ENCODE measurements around the gene DGKH.

DGKH gene

GRCh38 chr13:42107421-42107820 lies 59.0 kb downstream of the DGKH start:
- Histone ChIP-seq H3K27ac (ENCODE audit: low read depth, low read length) (no peak overlapping the region), H3K4me3 (ENCODE audit: low read depth in 1 of 2, low read length in 2 of 2) (no peak overlapping the region), H3K36me3 (ENCODE audit: control insufficient read depth in 1 of 2, insufficient read depth in 2 of 2, low read length in 2 of 2) (no peaks in the 10 kb centered on the region), H3K9me3 (ENCODE audit: control insufficient read depth in 1 of 2, low read length in 2 of 2) (no peaks in the 10 kb centered on the region), H3K4me1 (ENCODE audit: control insufficient read depth in 1 of 2, insufficient read depth in 2 of 2, low read length in 2 of 2) (peaks cover 0 to 3% of the 10 kb centered on the region in 2 donors), H3K9ac (ENCODE audit: low read depth in 1 of 2, low read length in 2 of 2) (no peak overlapping the region), H3K27me3 (ENCODE audit: control insufficient read depth in 1 of 2, insufficient read depth in 2 of 2, low read length in 2 of 2) (no peaks in the 10 kb centered on the region)

DNA sequence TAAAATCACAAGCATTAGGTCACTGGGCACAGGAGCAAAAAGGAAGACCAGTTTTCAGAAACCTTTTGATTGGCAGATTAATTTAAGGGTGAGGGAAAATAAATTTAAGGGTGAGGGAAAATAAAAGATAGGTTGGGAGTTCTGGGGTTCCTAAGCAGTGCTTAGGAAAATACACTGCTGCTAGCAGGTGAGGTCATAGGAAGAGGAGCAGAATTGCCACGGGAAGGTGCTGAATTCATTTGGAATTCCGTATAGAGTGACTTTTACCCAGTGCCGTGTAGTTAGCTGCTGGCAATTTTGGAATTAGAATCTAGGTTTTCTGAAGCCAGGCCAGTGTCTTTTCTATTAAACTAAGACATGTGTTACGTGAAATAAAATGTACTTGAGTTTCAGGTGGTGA lies 59.8 kb downstream of the DGKH start:
- no peaks in the 10 kb centered on the region for H3K27me3 ChIP-seq (ENCODE audit: control insufficient read depth in 1 of 2, insufficient read depth in 2 of 2, low read length in 2 of 2)
- no peaks in the 10 kb centered on the region for H3K9me3 ChIP-seq (ENCODE audit: control insufficient read depth in 1 of 2, low read length in 2 of 2)
- H3K36me3 ChIP-seq (ENCODE audit: control insufficient read depth in 1 of 2, insufficient read depth in 2 of 2, low read length in 2 of 2): no peaks in the 10 kb centered on the region
- peaks cover 0 to 3% of the 10 kb centered on the region in 2 donors for H3K4me1 ChIP-seq (ENCODE audit: control insufficient read depth in 1 of 2, insufficient read depth in 2 of 2, low read length in 2 of 2)
- no peak overlapping the region for H3K9ac ChIP-seq (ENCODE audit: low read depth in 1 of 2, low read length in 2 of 2)
- no peak overlapping the region for H3K27ac ChIP-seq (ENCODE audit: low read depth, low read length)
- H3K4me3 ChIP-seq (ENCODE audit: low read depth in 1 of 2, low read length in 2 of 2): no peak overlapping the region

GRCh38 chr13:42109957-42110356 lies 61.5 kb downstream of the DGKH start:
- Histone ChIP-seq H3K27me3 (ENCODE audit: control insufficient read depth in 1 of 2, insufficient read depth in 2 of 2, low read length in 2 of 2) (no peaks in the 10 kb centered on the region), H3K4me1 (ENCODE audit: control insufficient read depth in 1 of 2, insufficient read depth in 2 of 2, low read length in 2 of 2) (peaks cover 0 to 3% of the 10 kb centered on the region in 2 donors), H3K36me3 (ENCODE audit: control insufficient read depth in 1 of 2, insufficient read depth in 2 of 2, low read length in 2 of 2) (no peaks in the 10 kb centered on the region), H3K9me3 (ENCODE audit: control insufficient read depth in 1 of 2, low read length in 2 of 2) (no peaks in the 10 kb centered on the region), H3K9ac (ENCODE audit: low read depth in 1 of 2, low read length in 2 of 2) (no peak overlapping the region), H3K4me3 (ENCODE audit: low read depth in 1 of 2, low read length in 2 of 2) (no peak overlapping the region), H3K27ac (ENCODE audit: low read depth, low read length) (no peak overlapping the region)

GRCh38 chr13:42110410-42111155 lies 62.1 kb downstream of the DGKH start:
- no peak overlapping the region for H3K9ac ChIP-seq (ENCODE audit: low read depth in 1 of 2, low read length in 2 of 2)
- H3K36me3 ChIP-seq (ENCODE audit: control insufficient read depth in 1 of 2, insufficient read depth in 2 of 2, low read length in 2 of 2): no peaks in the 10 kb centered on the region
- no peak overlapping the region for H3K27ac ChIP-seq (ENCODE audit: low read depth, low read length)
- no peaks in the 10 kb centered on the region for H3K9me3 ChIP-seq (ENCODE audit: control insufficient read depth in 1 of 2, low read length in 2 of 2)
- H3K4me3 ChIP-seq (ENCODE audit: low read depth in 1 of 2, low read length in 2 of 2): no peak overlapping the region
- peaks cover 0 to 3% of the 10 kb centered on the region in 2 donors for H3K4me1 ChIP-seq (ENCODE audit: control insufficient read depth in 1 of 2, insufficient read depth in 2 of 2, low read length in 2 of 2)
- H3K27me3 ChIP-seq (ENCODE audit: control insufficient read depth in 1 of 2, insufficient read depth in 2 of 2, low read length in 2 of 2): no peaks in the 10 kb centered on the region

- H3K4me1 ChIP-seq (ENCODE audit: control insufficient read depth in 1 of 2, insufficient read depth in 2 of 2, low read length in 2 of 2): peaks cover 3 to 4% of the 10 kb centered on the region in 2 donors
- no peak overlapping the region for H3K27ac ChIP-seq (ENCODE audit: low read depth, low read length)
- no peak overlapping the region for H3K9ac ChIP-seq (ENCODE audit: low read depth in 1 of 2, low read length in 2 of 2)
- no peaks in the 10 kb centered on the region for H3K27me3 ChIP-seq (ENCODE audit: control insufficient read depth in 1 of 2, insufficient read depth in 2 of 2, low read length in 2 of 2)
- no peak overlapping the region for H3K4me3 ChIP-seq (ENCODE audit: low read depth in 1 of 2, low read length in 2 of 2)
- H3K9me3 ChIP-seq (ENCODE audit: control insufficient read depth in 1 of 2, low read length in 2 of 2): no peaks in the 10 kb centered on the region
- H3K36me3 ChIP-seq (ENCODE audit: control insufficient read depth in 1 of 2, insufficient read depth in 2 of 2, low read length in 2 of 2): no peaks in the 10 kb centered on the region
Observed at GRCh38 chr13:42112864-42113263, 64.4 kb downstream of the DGKH start.

DNA sequence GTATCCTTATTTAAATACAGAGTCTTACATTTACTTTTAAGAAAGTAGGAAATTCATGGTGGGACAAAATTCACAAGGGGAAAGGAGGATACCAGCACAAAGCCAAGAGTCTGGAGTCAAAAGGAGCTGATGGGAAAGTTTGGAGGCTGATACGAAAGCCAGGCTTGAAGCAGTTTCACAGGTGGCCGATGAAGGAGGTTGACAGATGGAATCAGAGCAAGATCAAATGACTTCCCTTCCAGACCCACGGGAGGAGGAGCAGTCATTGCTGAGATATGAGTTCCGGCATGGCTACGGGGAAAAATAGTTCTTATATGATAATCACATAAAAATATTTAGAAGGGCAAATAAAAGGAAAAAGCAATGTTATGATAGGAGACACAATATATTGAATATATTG lies 65.0 kb downstream of the DGKH start:
- H3K9me3 ChIP-seq (ENCODE audit: control insufficient read depth in 1 of 2, low read length in 2 of 2): no peaks in the 10 kb centered on the region
- H3K27me3 ChIP-seq (ENCODE audit: control insufficient read depth in 1 of 2, insufficient read depth in 2 of 2, low read length in 2 of 2): no peaks in the 10 kb centered on the region
- no peak overlapping the region for H3K4me3 ChIP-seq (ENCODE audit: low read depth in 1 of 2, low read length in 2 of 2)
- no peak overlapping the region for H3K27ac ChIP-seq (ENCODE audit: low read depth, low read length)
- peaks cover 3 to 4% of the 10 kb centered on the region in 2 donors for H3K4me1 ChIP-seq (ENCODE audit: control insufficient read depth in 1 of 2, insufficient read depth in 2 of 2, low read length in 2 of 2)
- H3K36me3 ChIP-seq (ENCODE audit: control insufficient read depth in 1 of 2, insufficient read depth in 2 of 2, low read length in 2 of 2): no peaks in the 10 kb centered on the region
- H3K9ac ChIP-seq (ENCODE audit: low read depth in 1 of 2, low read length in 2 of 2): no peak overlapping the region

GRCh38 chr13:42114278-42114677 lies 65.8 kb downstream of the DGKH start:
- Histone ChIP-seq H3K4me3 (ENCODE audit: low read depth in 1 of 2, low read length in 2 of 2) (no peak overlapping the region), H3K27ac (ENCODE audit: low read depth, low read length) (no peak overlapping the region), H3K9ac (ENCODE audit: low read depth in 1 of 2, low read length in 2 of 2) (no peak overlapping the region), H3K27me3 (ENCODE audit: control insufficient read depth in 1 of 2, insufficient read depth in 2 of 2, low read length in 2 of 2) (no peaks in the 10 kb centered on the region), H3K9me3 (ENCODE audit: control insufficient read depth in 1 of 2, low read length in 2 of 2) (no peaks in the 10 kb centered on the region), H3K4me1 (ENCODE audit: control insufficient read depth in 1 of 2, insufficient read depth in 2 of 2, low read length in 2 of 2) (peaks cover 3 to 4% of the 10 kb centered on the region in 2 donors), H3K36me3 (ENCODE audit: control insufficient read depth in 1 of 2, insufficient read depth in 2 of 2, low read length in 2 of 2) (no peaks in the 10 kb centered on the region)

- Histone ChIP-seq H3K27ac (ENCODE audit: low read depth, low read length) (no peak overlapping the region), H3K4me3 (ENCODE audit: low read depth in 1 of 2, low read length in 2 of 2) (no peak overlapping the region), H3K9me3 (ENCODE audit: control insufficient read depth in 1 of 2, low read length in 2 of 2) (no peaks in the 10 kb centered on the region), H3K4me1 (ENCODE audit: control insufficient read depth in 1 of 2, insufficient read depth in 2 of 2, low read length in 2 of 2) (peaks cover 3 to 4% of the 10 kb centered on the region in 2 donors), H3K9ac (ENCODE audit: low read depth in 1 of 2, low read length in 2 of 2) (no peak overlapping the region), H3K36me3 (ENCODE audit: control insufficient read depth in 1 of 2, insufficient read depth in 2 of 2, low read length in 2 of 2) (no peaks in the 10 kb centered on the region), H3K27me3 (ENCODE audit: control insufficient read depth in 1 of 2, insufficient read depth in 2 of 2, low read length in 2 of 2) (no peaks in the 10 kb centered on the region)
Observed at GRCh38 chr13:42114912-42115311, 66.5 kb downstream of the DGKH start.

GRCh38 chr13:42116225-42116624 lies 67.8 kb downstream of the DGKH start:
- no peaks in the 10 kb centered on the region for H3K36me3 ChIP-seq (ENCODE audit: control insufficient read depth in 1 of 2, insufficient read depth in 2 of 2, low read length in 2 of 2)
- H3K27me3 ChIP-seq (ENCODE audit: control insufficient read depth in 1 of 2, insufficient read depth in 2 of 2, low read length in 2 of 2): no peaks in the 10 kb centered on the region
- H3K4me1 ChIP-seq (ENCODE audit: control insufficient read depth in 1 of 2, insufficient read depth in 2 of 2, low read length in 2 of 2): peaks cover 0 to 4% of the 10 kb centered on the region in 2 donors
- no peak overlapping the region for H3K27ac ChIP-seq (ENCODE audit: low read depth, low read length)
- H3K4me3 ChIP-seq (ENCODE audit: low read depth in 1 of 2, low read length in 2 of 2): no peak overlapping the region
- no peaks in the 10 kb centered on the region for H3K9me3 ChIP-seq (ENCODE audit: control insufficient read depth in 1 of 2, low read length in 2 of 2)
- no peak overlapping the region for H3K9ac ChIP-seq (ENCODE audit: low read depth in 1 of 2, low read length in 2 of 2)

- Histone ChIP-seq H3K27me3 (ENCODE audit: control insufficient read depth in 1 of 2, insufficient read depth in 2 of 2, low read length in 2 of 2) (no peaks in the 10 kb centered on the region), H3K27ac (ENCODE audit: low read depth, low read length) (no peak overlapping the region), H3K4me1 (ENCODE audit: control insufficient read depth in 1 of 2, insufficient read depth in 2 of 2, low read length in 2 of 2) (peaks cover 0 to 4% of the 10 kb centered on the region in 2 donors), H3K9ac (ENCODE audit: low read depth in 1 of 2, low read length in 2 of 2) (no peak overlapping the region), H3K4me3 (ENCODE audit: low read depth in 1 of 2, low read length in 2 of 2) (no peak overlapping the region), H3K36me3 (ENCODE audit: control insufficient read depth in 1 of 2, insufficient read depth in 2 of 2, low read length in 2 of 2) (no peaks in the 10 kb centered on the region), H3K9me3 (ENCODE audit: control insufficient read depth in 1 of 2, low read length in 2 of 2) (no peaks in the 10 kb centered on the region)
Observed at GRCh38 chr13:42119041-42119440, 70.6 kb downstream of the DGKH start.
